ENCODE measurements around the gene POPDC2. TPM values are rescaled to one million over a fixed set of nuclear protein-coding genes. Genes with fewer than 3 reads are reported as not detected.

The POPDC2 gene
- total and polyA plus RNA-seq, 8 donors, result 1.3 to 6.6 (median 4.8) TPM

DNA sequence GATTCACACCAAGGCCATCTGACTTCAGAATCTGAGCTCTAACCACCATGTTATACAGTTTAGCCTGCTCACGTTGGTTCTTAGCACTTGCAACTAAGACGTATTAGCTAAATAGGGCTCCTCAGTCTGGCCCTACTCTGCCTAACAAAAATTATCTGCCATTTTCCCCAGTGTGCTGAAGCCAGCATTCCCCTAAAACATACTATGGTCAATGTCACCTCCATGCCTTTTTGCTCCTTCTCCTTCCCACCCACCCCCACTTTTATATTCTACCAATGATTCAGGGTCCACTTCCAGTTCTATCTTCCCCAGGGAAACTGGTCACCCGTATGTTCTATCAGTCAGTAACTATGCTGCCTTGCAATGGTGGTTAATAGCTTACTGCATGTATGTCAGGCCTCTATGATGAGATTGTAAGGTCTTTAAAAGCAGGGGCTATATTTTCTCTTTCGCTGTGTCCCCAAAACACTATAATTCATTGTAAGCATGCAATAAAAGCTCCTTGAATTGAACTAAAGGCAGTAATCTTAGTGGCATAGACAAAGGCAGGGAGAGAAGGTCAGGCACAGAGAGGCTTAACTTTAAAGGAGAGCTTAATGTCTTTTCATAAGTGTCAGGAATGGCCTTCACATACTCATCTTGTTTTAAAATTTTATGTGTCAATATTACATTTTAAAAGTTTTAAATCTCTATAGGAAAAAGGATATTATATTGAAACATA lies 23.3 kb downstream of the POPDC2 start:
- no peaks in the 10 kb centered on the region for H3K27me3 ChIP-seq
- intact Hi-C loops (cut with DNase I), result no loop called here
- no peak for DNase-seq
- no peaks in the 10 kb centered on the region for H3K9me3 ChIP-seq
- no peak overlapping the region for H3K4me3 ChIP-seq
- peaks cover 0 to 36% of the 10 kb centered on the region in 2 donors for H3K4me1 ChIP-seq
- no peak for ATAC-seq
- peaks cover 0 to 3% of the 10 kb centered on the region in 2 donors for H3K36me3 ChIP-seq
- H3K27ac ChIP-seq, result peak overlapping the region; percentile 82 to 93
- no peak for TF ChIP-seq CTCF (IDR thresholded peaks at IDR 0.05)

GRCh38 chr3:119636249-119636648 lies 24.1 kb downstream of the POPDC2 start:
- no peak for DNase-seq
- no peaks in the 10 kb centered on the region for H3K36me3 ChIP-seq
- H3K9me3 ChIP-seq, result no peaks in the 10 kb centered on the region
- no peak for ATAC-seq
- intact Hi-C loops (cut with DNase I), result no loop called here
- H3K27me3 ChIP-seq, result no peaks in the 10 kb centered on the region
- no peak for TF ChIP-seq CTCF (IDR thresholded peaks at IDR 0.05)
- peak overlapping the region; percentile 82 to 93 for H3K27ac ChIP-seq
- H3K4me3 ChIP-seq, result no peak overlapping the region
- H3K4me1 ChIP-seq, result peaks cover 0 to 39% of the 10 kb centered on the region in 2 donors

DNA sequence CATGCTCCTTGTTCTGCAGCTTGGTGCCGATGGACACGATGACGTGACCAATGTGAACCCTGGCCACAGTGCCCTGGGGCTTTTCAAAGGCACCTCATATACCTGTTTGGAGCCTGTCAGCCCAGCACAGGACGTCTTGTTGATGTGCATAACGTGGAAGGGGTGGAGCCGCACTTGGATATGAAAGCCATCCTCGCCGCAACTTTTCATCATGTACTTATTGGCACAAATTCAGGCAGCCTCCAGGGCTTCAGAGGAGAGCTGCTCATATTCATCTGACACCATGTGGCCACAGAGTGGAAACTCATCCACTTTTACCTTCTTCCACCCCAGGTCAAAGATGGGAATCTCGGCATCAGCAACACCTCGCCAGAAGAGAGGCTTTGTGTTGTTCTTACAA lies 24.7 kb downstream of the POPDC2 start:
- H3K27ac ChIP-seq, result peak overlapping the region; percentile 82 to 93
- ATAC-seq (no peak), DNase-seq (no peak)
- no peak overlapping the region for H3K4me3 ChIP-seq
- no peaks in the 10 kb centered on the region for H3K36me3 ChIP-seq
- H3K4me1 ChIP-seq, result peaks cover 2 to 44% of the 10 kb centered on the region in 2 donors
- TF ChIP-seq CTCF (IDR thresholded peaks at IDR 0.05), result no peak
- H3K27me3 ChIP-seq, result no peaks in the 10 kb centered on the region
- no peaks in the 10 kb centered on the region for H3K9me3 ChIP-seq
- intact Hi-C loops (cut with DNase I), result no loop called here

DNA sequence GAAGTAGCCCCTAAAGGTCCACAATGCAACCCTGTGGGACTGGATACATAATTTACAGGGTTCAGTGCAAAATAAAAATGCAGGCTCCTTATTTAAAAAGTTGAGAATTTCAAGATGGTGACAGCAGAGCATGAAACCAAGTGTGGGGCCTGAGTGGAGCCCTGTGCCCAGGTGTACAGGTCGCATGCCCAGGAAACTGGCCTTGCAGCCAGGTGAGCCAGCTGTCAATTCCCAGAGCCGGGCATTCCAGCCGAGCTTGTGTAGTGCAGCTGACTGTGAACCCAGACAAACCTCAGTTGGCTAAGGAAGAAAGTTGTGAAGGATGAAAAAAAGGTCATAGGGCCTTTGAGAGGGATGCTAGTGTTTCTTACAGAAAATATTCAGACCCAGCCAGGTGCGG lies 27.6 kb downstream of the POPDC2 start:
- Histone ChIP-seq H3K27ac (no peak overlapping the region), H3K36me3 (no peaks in the 10 kb centered on the region), H3K4me3 (no peak overlapping the region), H3K9me3 (no peaks in the 10 kb centered on the region), H3K27me3 (no peaks in the 10 kb centered on the region), H3K4me1 (peaks cover 11 to 56% of the 10 kb centered on the region in 2 donors)
- no peak for TF ChIP-seq CTCF (IDR thresholded peaks at IDR 0.05)
- no peak for ATAC-seq
- intact Hi-C loops (cut with DNase I), result no loop called here
- no peak for DNase-seq

GRCh38 chr3:119632216-119632615 lies 28.2 kb downstream of the POPDC2 start:
- intact Hi-C loops (cut with DNase I), result no loop called here
- peaks cover 11 to 56% of the 10 kb centered on the region in 2 donors for H3K4me1 ChIP-seq
- no peak for ATAC-seq

More at GRCh38 chr3:119632216-119632615, 28.2 kb downstream of the POPDC2 start:
- H3K27me3 ChIP-seq, result no peaks in the 10 kb centered on the region
- H3K9me3 ChIP-seq, result no peaks in the 10 kb centered on the region
- no peak for TF ChIP-seq CTCF (IDR thresholded peaks at IDR 0.05)
- no peak for DNase-seq
- H3K27ac ChIP-seq, result peak overlapping the region in 1 of 2 donors; percentile 74
- no peak overlapping the region for H3K4me3 ChIP-seq
- H3K36me3 ChIP-seq, result no peaks in the 10 kb centered on the region
